Fibroblast of the aortic adventitia (primary cell): Measurements from ENCODE around the gene C9orf85. TPM values are rescaled to one million over a fixed set of nuclear protein-coding genes. Genes with fewer than 3 reads are reported as not detected.

Experiments used
- DNase-seq: peaks from one replicate; pipeline ENCODE4 v3.0.0-alpha.2; 2010; ENCODE audit warnings: low read depth
- H3K4me3 ChIP-seq: 2 replicates; pipeline ENCODE4 v1.5.1; 2011; ENCODE audit warnings: low read depth, mild to moderate bottlenecking, control low read depth, low read length, moderate library complexity
- CTCF ChIP-seq: IDR thresholded peaks from 2 replicates; pipeline ENCODE4 v1.5.1; 2011; ENCODE audit warnings: mild to moderate bottlenecking, low read length, control low read depth, inconsistent platforms; ENCODE audit not compliant: insufficient read depth
- total RNA-seq: library from RNA; depleted of rRNA; stranded (reverse); fragments of >200 nt; gene quantifications from 2 replicates; pipeline ENCODE4 v1.2.3, GENCODE V29; 2012; ENCODE audit warnings: low replicate concordance

The C9orf85 gene
- total RNA-seq, 1 donor, result 14.6 TPM

DNA sequence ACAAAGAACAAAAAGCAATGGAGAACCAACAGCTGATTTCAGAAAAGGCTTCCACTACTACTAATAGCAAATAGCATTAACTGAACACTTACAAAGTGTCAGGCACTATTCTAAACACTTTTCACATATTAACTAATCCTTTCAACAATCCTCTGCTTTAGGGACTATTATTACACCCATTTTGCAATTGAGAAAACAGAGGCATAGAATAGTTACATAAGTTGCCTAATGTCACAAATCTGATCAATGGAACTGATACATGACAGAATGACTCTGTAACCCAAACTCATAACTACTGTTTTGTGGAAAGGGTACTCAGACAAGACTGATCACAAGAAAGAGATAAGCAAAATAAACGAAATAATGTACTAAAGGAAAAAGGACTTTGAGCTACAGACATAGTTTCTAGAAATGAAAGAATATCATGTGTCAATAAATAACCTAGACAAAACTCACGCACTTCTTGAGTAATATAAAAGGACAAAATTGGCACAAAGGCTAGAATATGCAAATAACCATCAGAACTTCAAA, 31.7 kb upstream of the C9orf85 start:
- no peak for DNase-seq
- TF ChIP-seq CTCF, result no peak
- no peak overlapping the region for H3K4me3 ChIP-seq

DNA sequence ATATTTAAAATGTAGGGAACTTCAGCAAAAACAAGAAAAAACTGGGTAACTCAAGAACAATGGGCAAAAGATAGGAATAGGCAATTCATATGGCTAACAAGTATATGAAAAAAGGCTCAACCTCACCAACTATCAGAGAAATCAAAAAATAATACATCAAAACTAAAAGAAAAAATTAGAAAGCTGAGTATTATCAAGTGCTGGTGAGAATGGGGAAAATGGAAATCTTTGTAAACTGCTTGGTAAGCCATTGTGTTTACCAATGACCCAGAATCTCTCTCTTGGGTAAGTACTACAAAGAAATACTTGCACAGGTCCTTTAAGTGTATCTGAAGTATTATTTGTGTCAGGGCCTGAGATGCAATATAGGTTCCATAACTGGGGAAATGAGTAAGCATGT, 27.4 kb upstream of the C9orf85 start:
- TF ChIP-seq CTCF, result no peak
- DNase-seq, result no peak
- no peak overlapping the region for H3K4me3 ChIP-seq

DNA sequence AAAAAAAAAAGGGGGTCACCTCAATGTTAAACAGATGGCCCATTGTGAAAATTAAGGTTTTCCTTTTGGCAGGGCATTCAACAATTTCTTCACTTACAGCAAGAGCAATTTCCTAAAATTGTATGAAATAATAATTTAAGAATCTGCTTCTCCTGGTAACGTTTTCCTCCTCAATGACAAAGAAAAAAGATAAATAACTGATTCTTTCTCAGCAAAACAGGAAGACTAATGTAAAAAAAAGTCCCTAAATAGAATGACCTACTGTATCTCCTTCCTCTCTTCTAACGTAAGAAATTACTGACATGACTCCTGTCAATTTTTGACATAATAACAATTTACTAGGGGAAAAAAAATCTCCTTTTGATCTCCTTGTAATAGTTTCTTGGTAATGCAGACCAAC, 26.0 kb upstream of the C9orf85 start:
- no peak for DNase-seq
- no peak overlapping the region for H3K4me3 ChIP-seq
- no peak for TF ChIP-seq CTCF

- no peak for TF ChIP-seq CTCF
- no peak for DNase-seq
- no peak overlapping the region for H3K4me3 ChIP-seq
Measured at GRCh38 chr9:71886015-71886414, 25.4 kb upstream of the C9orf85 start.

DNA sequence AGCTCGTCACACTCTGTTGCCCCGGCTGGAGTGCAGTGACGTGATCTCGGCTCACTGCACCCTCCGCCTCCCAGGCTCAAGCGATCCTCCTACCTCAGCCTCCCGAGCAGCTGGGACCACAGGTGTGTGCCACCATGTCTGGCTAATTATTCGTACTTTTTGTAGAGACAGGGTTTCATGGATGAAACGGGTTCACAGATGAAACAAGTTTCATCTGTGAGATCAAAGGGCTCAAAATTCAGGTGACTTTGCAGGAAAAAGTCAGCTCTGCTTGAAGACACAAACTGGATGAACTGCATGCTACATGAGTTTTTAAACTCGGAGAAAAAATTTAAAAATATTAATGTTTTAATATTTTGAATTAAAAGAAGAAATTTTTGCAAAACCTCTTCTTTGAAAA, 24.9 kb upstream of the C9orf85 start:
- no peak for DNase-seq
- no peak for TF ChIP-seq CTCF
- no peak overlapping the region for H3K4me3 ChIP-seq

- H3K4me3 ChIP-seq, result no peak overlapping the region
- no peak for TF ChIP-seq CTCF
- DNase-seq, result no peak
Measured at GRCh38 chr9:71887362-71887761, 24.1 kb upstream of the C9orf85 start.

GRCh38 chr9:71890042-71890679, 21.3 kb upstream of the C9orf85 start:
- no peak for TF ChIP-seq CTCF
- no peak overlapping the region for H3K4me3 ChIP-seq
- no peak for DNase-seq
